Prostate gland (tissue), 2 donors: ENCODE data around the gene STEAP1.

Source experiments
- CTCF ChIP-seq, 4 experiments: fragments of 200-600 bp in 2 of 4; fragments of 450-650 bp in 2 of 4; sonication (generic) in 2 of 4; IDR thresholded peaks; 1 replicate in 3 of 4; 2 replicates in 1 of 4; pipeline ENCODE4 v1.5.1; 2016 to 2019; ENCODE audit warnings: antibody characterized with exemption in 4 of 4, mild to moderate bottlenecking in 2 of 4, moderate library complexity in 2 of 4
- POLR2A ChIP-seq: fragments of 450-650 bp; IDR thresholded peaks from one replicate; pipeline ENCODE4 v1.6.1; 2016; ENCODE audit warnings: antibody characterized with exemption, mild to moderate bottlenecking
- POLR2AphosphoS5 ChIP-seq: sonication (generic); formaldehyde crosslinking; IDR thresholded peaks from one replicate; pipeline ENCODE4 v1.6.1; 2017; ENCODE audit warnings: antibody characterized with exemption

GRCh38 chr7:90155206-90155605 lies 937 bp downstream of the STEAP1 start:
- TF ChIP-seq CTCF (IDR thresholded peaks at IDR 0.05): no peak
- TF ChIP-seq POLR2A: no peak
- TF ChIP-seq POLR2AphosphoS5: no peak
